HepG2 (cell line): ENCODE results near the gene SLC34A3. TPM values are rescaled to one million over a fixed set of nuclear protein-coding genes. Genes with fewer than 3 reads are reported as not detected.
A peak's percentile ranks its signal among the peaks of the same experiment; 100 is the strongest.

Source experiments
- BCLAF1 ChIP-seq: fragments of 450-650 bp; IDR thresholded peaks from 2 replicates; pipeline ENCODE4 v1.6.1; 2017; ENCODE audit warnings: mild to moderate bottlenecking
- GMEB1 ChIP-seq: sonication (generic); formaldehyde crosslinking; IDR thresholded peaks from 2 replicates; pipeline ENCODE4 v1.5.1; 2020; ENCODE audit warnings: missing genetic modification reagents, mild to moderate bottlenecking, borderline replicate concordance
- MEIS2 ChIP-seq: sonication (generic); formaldehyde crosslinking; IDR thresholded peaks from 2 replicates; pipeline ENCODE4 v1.9.0; 2021; ENCODE audit warnings: mild to moderate bottlenecking, missing genetic modification reagents
- NR2F2 ChIP-seq: IDR thresholded peaks from 2 replicates; pipeline ENCODE4 v1.6.1; 2012; ENCODE audit warnings: low read depth, inconsistent platforms, borderline replicate concordance
- SNAPC4 ChIP-seq: sonication (generic); formaldehyde crosslinking; IDR thresholded peaks from 2 replicates; pipeline ENCODE4 v1.4.0; 2020; ENCODE audit warnings: mild to moderate bottlenecking, missing genetic modification reagents
- TRAFD1 ChIP-seq: sonication (generic); formaldehyde crosslinking; IDR thresholded peaks from 2 replicates; pipeline ENCODE4 v1.5.1; 2020; ENCODE audit warnings: missing genetic modification reagents, mild to moderate bottlenecking, borderline replicate concordance
- XRCC5 ChIP-seq: fragments of 200-400 bp; formaldehyde crosslinking; optimal IDR thresholded peaks from 2 replicates; pipeline ENCODE3; 2017; ENCODE audit warnings: mild to moderate bottlenecking, low read length
- ZNF292 ChIP-seq: sonication (generic); formaldehyde crosslinking; IDR thresholded peaks from 2 replicates; pipeline ENCODE4 v1.8.1; 2022; ENCODE audit warnings: mild to moderate bottlenecking, low read depth, missing genetic modification reagents, borderline replicate concordance
- ZNF33A ChIP-seq: sonication (generic); formaldehyde crosslinking; IDR thresholded peaks from 2 replicates; pipeline ENCODE4 v1.5.1; 2020; ENCODE audit warnings: missing genetic modification reagents, mild to moderate bottlenecking, moderate library complexity, borderline replicate concordance
- ZNF350 ChIP-seq: sonication (generic); formaldehyde crosslinking; IDR thresholded peaks from 2 replicates; pipeline ENCODE4 v1.4.0; 2020; ENCODE audit warnings: mild to moderate bottlenecking, low read depth, missing genetic modification reagents, borderline replicate concordance
- ZNF512 ChIP-seq: sonication (generic); formaldehyde crosslinking; IDR thresholded peaks from 2 replicates; pipeline ENCODE4 v1.4.0; 2020; ENCODE audit warnings: mild to moderate bottlenecking, missing genetic modification reagents
- ZNF562 ChIP-seq: sonication (generic); formaldehyde crosslinking; IDR thresholded peaks from 2 replicates; pipeline ENCODE4 v1.8.0; 2022; ENCODE audit warnings: missing genetic modification reagents, borderline replicate concordance
- ZNF616 ChIP-seq: sonication (generic); formaldehyde crosslinking; IDR thresholded peaks from 2 replicates; pipeline ENCODE4 v1.5.0; 2020; ENCODE audit warnings: low read depth, mild to moderate bottlenecking, missing genetic modification reagents
- polyA plus RNA-seq, 8 experiments: library from polyadenylated mRNA; depleted of rRNA in 3 of 8; stranded (reverse) in 7 of 8; unstranded in 1 of 8; fragments of >200 nt; fragmentation: Illumina TruSeq in 4 of 8; extraction: Trizol in 4 of 8; gene quantifications; 2 replicates each; pipeline versions ENCODE4 v1.2.1 to v1.2.3, GENCODE V29; 2011 to 2016; ENCODE audit warnings: low read depth in 4 of 8, missing spikeins in 1 of 8, mixed read lengths in 1 of 8; ENCODE audit not compliant: insufficient read depth in 1 of 8
- total RNA-seq, 5 experiments: library from RNA; depleted of rRNA; stranded (reverse); fragments of >200 nt; fragmentation: Illumina TruSeq; extraction: Trizol; gene quantifications; 2 replicates each; pipeline ENCODE4 v1.2.3, GENCODE V29; 2016; ENCODE audit warnings: low read depth in 1 of 5

SLC34A3 gene
- total and polyA plus RNA-seq, 2 of the 13 experiments (the other 11 are each of a cell fraction or from before 2014, with no cell fraction given), result 0.07 to 1.0 TPM

GRCh38 chr9:137223078-137223970, 7.4 kb upstream of the SLC34A3 start (continued):
- no peak for TF ChIP-seq SNAPC4 (CRISPR knock-in tag)
- peak; percentile 34 for TF ChIP-seq XRCC5
- TF ChIP-seq BCLAF1, result no peak
- no peak for TF ChIP-seq ZNF33A
- TF ChIP-seq ZNF562 (CRISPR knock-in tag), result no peak
- TF ChIP-seq ZNF350 (CRISPR knock-in tag), result 0 out of 2 replicates have a peak, but pooled peaks have one; percentile 17
- TF ChIP-seq NR2F2, result no peak
- 0 out of 2 replicates have a peak, but pooled peaks have one; percentile 27 for TF ChIP-seq GMEB1 (CRISPR knock-in tag)
- TF ChIP-seq ZNF292 (CRISPR knock-in tag), result no peak
- no peak; the same call in 1 of the 2 replicates for TF ChIP-seq TRAFD1
- TF ChIP-seq ZNF616 (CRISPR knock-in tag), result no peak
- no peak for TF ChIP-seq ZNF512 (CRISPR knock-in tag)
- no peak for TF ChIP-seq MEIS2 (CRISPR knock-in tag)
